Body of pancreas (tissue), 4 donors: ENCODE data around the gene ERG. TPM values are rescaled to one million over a fixed set of nuclear protein-coding genes. Genes with fewer than 3 reads are reported as not detected.
A peak's percentile ranks its signal among the peaks of the same experiment; 100 is the strongest.

Experiments used
- ATAC-seq: fragments of 150-250 bp; one replicate; pipeline ENCODE4 v1.9.1; 2016
- DNase-seq, 4 donors: peaks; one replicate each; pipeline ENCODE4 v3.0.0-alpha.2; 2019
- H3K27ac ChIP-seq, 4 donors: fragments of 200-600 bp; sonication (generic); 1 replicate in 3 of 4; 2 replicates in 1 of 4; pipeline versions ENCODE4 v1.5.1 to v1.6.1; 2016 to 2019; ENCODE audit warnings: mild to moderate bottlenecking in 1 of 4, mixed read lengths in 1 of 4, moderate library complexity in 1 of 4
- H3K27me3 ChIP-seq, 2 donors: fragments of 200-600 bp; sonication (generic); one replicate each; pipeline ENCODE4 v1.6.0; 2016; ENCODE audit warnings: mild to moderate bottlenecking in 1 of 2
- H3K36me3 ChIP-seq, 2 donors: fragments of 200-600 bp; sonication (generic); replicated peaks in 1 of 2; 2 replicates each; pipeline ENCODE4 v1.5.1; 2016; ENCODE audit warnings: low read depth in 2 of 2; ENCODE audit not compliant: insufficient read depth in 1 of 2
- H3K4me1 ChIP-seq: fragments of 200-600 bp; sonication (generic); one replicate; pipeline ENCODE4 v1.6.0; 2016
- H3K4me3 ChIP-seq, 2 donors: fragments of 200-600 bp; sonication (generic); 1 replicate in 1 of 2; 2 replicates in 1 of 2; pipeline ENCODE4 v1.5.1; 2016 to 2019
- H3K9me3 ChIP-seq, 3 donors: fragments of 200-600 bp; sonication (generic); 1 replicate in 2 of 3; 2 replicates in 1 of 3; pipeline ENCODE4 v1.5.1; 2016
- CTCF ChIP-seq, 7 experiments: fragments of 450-650 bp in 4 of 7; fragments of 200-600 bp in 3 of 7; sonication (generic) in 3 of 7; IDR thresholded peaks; one replicate each; pipeline ENCODE4 v1.5.1; 2016 to 2019; ENCODE audit warnings: antibody characterized with exemption in 7 of 7
- POLR2A ChIP-seq, 3 donors: fragments of 450-650 bp; IDR thresholded peaks; one replicate each; pipeline ENCODE4 v1.6.1; 2016; ENCODE audit warnings: antibody characterized with exemption in 3 of 3, mild to moderate bottlenecking in 2 of 3
- WGBS, 2 donors: methylation state at CpG; one replicate each; pipeline ENCODE4 v1.1.5; 2017; 5-methylcytosine and 5-hydroxymethylcytosine counted together
- intact Hi-C: fragments of 100-400 bp; cut with DNase I; formaldehyde crosslinking; loops from one replicate; pipeline ENCODE4 v1.15.1; 2023
- total RNA-seq, 2 donors: library from RNA; depleted of rRNA; stranded (reverse); fragments of >200 nt; gene quantifications; one replicate each; pipeline ENCODE4 v1.1.0, GENCODE V29; 2016

Gene ERG
- total RNA-seq, 2 donors from 2014 or later = 4.2 to 7.3 TPM

GRCh38 chr21:38341546-38342012 lies 156.7 kb downstream of the ERG start:
- TF ChIP-seq POLR2A (IDR thresholded peaks at IDR 0.05) (no peak), CTCF (IDR thresholded peaks at IDR 0.05) (no peak)
- Histone ChIP-seq H3K9me3 (no peaks in the 10 kb centered on the region), H3K36me3 (no peaks in the 10 kb centered on the region), H3K4me1 (peaks cover 18% of the 10 kb centered on the region), H3K27me3 (no peaks in the 10 kb centered on the region), H3K4me3 (no peak overlapping the region), H3K27ac (no peak overlapping the region)
- ATAC-seq (peak; percentile 27), DNase-seq (peak in 1 of 4 donors; percentile 16)
- intact Hi-C loops = no loop called here
- WGBS, 2 donors = 72 to 88% methylated on average over 5 of the region's 5 CpGs

GRCh38 chr21:38340131-38340530 lies 158.1 kb downstream of the ERG start:
- H3K9me3 ChIP-seq = no peaks in the 10 kb centered on the region
- intact Hi-C loops = no loop called here
- ATAC-seq = no peak

GRCh38 chr21:38337793-38338192 lies 160.5 kb downstream of the ERG start:
- Histone ChIP-seq H3K4me1 (peaks cover 4% of the 10 kb centered on the region), H3K9me3 (no peaks in the 10 kb centered on the region), H3K4me3 (no peak overlapping the region), H3K36me3 (no peaks in the 10 kb centered on the region), H3K27me3 (no peaks in the 10 kb centered on the region), H3K27ac (no peak overlapping the region)
- no peak for DNase-seq
- intact Hi-C loops = no loop called here
- no peak for ATAC-seq
- WGBS, 2 donors = 82 to 94% methylated on average over 5 of the region's 5 CpGs
- TF ChIP-seq CTCF (IDR thresholded peaks at IDR 0.05) (no peak), POLR2A (IDR thresholded peaks at IDR 0.05) (no peak)

More at GRCh38 chr21:38340131-38340530, 158.1 kb downstream of the ERG start:
- TF ChIP-seq POLR2A (IDR thresholded peaks at IDR 0.05) = no peak
- TF ChIP-seq CTCF (IDR thresholded peaks at IDR 0.05) = no peak
- Histone ChIP-seq H3K27ac (no peak overlapping the region), H3K4me1 (peaks cover 18% of the 10 kb centered on the region), H3K27me3 (no peaks in the 10 kb centered on the region), H3K36me3 (no peaks in the 10 kb centered on the region), H3K4me3 (no peak overlapping the region)
- DNase-seq = no peak
- 73 to 90% methylated on average over 1 to 4 of the region's 4 CpGs for WGBS, 2 donors

GRCh38 chr21:38334866-38335265 lies 163.4 kb downstream of the ERG start:
- Histone ChIP-seq H3K4me1 (no peaks in the 10 kb centered on the region), H3K27ac (no peak overlapping the region), H3K36me3 (no peaks in the 10 kb centered on the region), H3K27me3 (no peaks in the 10 kb centered on the region), H3K4me3 (no peak overlapping the region), H3K9me3 (no peaks in the 10 kb centered on the region)
- intact Hi-C loops = no loop called here
- whole genome bisulfite sequencing, 2 donors = 78 to 87% methylated on average over 6 to 8 of the region's 8 CpGs
- TF ChIP-seq CTCF (IDR thresholded peaks at IDR 0.05) = no peak
- TF ChIP-seq POLR2A (IDR thresholded peaks at IDR 0.05) = no peak
- no peak for DNase-seq
- no peak for ATAC-seq
